Cardiac muscle cell (in vitro differentiated cells and primary cell): ENCODE data around the gene DLGAP1. TPM values are rescaled to one million over a fixed set of nuclear protein-coding genes. Genes with fewer than 3 reads are reported as not detected.
A peak's percentile ranks its signal among the peaks of the same experiment; 100 is the strongest.
"Not testable (repeated sequence)": the region's sequence is repeated elsewhere in the genome, so short reads cannot be mapped to it uniquely, and the experiment has no call there.

Experiments used
- DNase-seq, 2 donors: peaks; one replicate each; pipeline versions ENCODE4 v3.0.0 to v3.0.0-alpha.2; 2010 to 2017; ENCODE audit warnings: low read depth in 1 of 2, low spot score in 1 of 2
- H3K27ac ChIP-seq: fragments of 200-600 bp; sonication (generic); 2 replicates; pipeline ENCODE4 v1.5.1; 2016
- H3K27me3 ChIP-seq: fragments of 200-600 bp; sonication (generic); 2 replicates; pipeline ENCODE4 v1.6.0; 2016; ENCODE audit warnings: control low read depth
- H3K36me3 ChIP-seq: fragments of 200-600 bp; sonication (generic); 2 replicates; pipeline ENCODE4 v1.5.1; 2016; ENCODE audit warnings: control low read depth
- H3K4me1 ChIP-seq: fragments of 200-600 bp; sonication (generic); 2 replicates; pipeline ENCODE4 v1.8.1; 2017; ENCODE audit warnings: low read depth, mild to moderate bottlenecking, mixed run types
- H3K4me3 ChIP-seq: fragments of 200-600 bp; sonication (generic); 2 replicates; pipeline ENCODE4 v1.5.1; 2016; ENCODE audit warnings: mild to moderate bottlenecking
- H3K9me3 ChIP-seq: fragments of 200-600 bp; sonication (generic); 2 replicates; pipeline ENCODE4 v1.5.1; 2017; ENCODE audit warnings: low read depth, mild to moderate bottlenecking, control low read depth
- polyA plus RNA-seq: library from polyadenylated mRNA; unstranded; fragments of >200 nt; fragmentation: Nextera tagmentation; extraction: Ambion mirVana; gene quantifications from 2 replicates; pipeline ENCODE4 v1.2.1, GENCODE V29; 2016
- total RNA-seq: library from RNA; depleted of rRNA; stranded (reverse); fragments of >200 nt; gene quantifications from 2 replicates; pipeline ENCODE4 v1.2.3, GENCODE V29; 2016
- TF ChIP-seq, protein P1 (sequence below): IDR thresholded peaks from 2 replicates; pipeline ENCODE4 v1.5.1; 2012; ENCODE audit warnings: low read depth, mild to moderate bottlenecking, low read length

Gene DLGAP1
- total and polyA plus RNA-seq, 2 experiments from 2014 or later, result 2.5 to 7.9 TPM

DNA sequence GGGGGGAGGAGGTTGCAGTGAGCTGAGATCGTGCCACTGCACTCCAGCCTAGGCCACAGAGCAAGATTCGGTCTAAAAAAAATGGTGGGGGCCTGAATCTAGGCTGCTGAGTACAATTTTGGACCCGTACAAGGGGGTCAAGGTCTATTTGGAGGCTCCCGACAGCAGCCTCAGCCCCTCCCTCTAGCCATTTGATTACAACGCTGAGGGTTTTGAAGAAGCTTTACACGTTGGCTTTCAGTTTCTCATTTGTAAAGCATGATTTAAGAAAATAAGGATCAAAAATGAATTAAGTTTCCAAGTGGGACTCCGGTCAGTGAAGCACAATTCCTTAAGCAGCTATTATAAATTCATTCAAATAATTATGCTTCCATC lies 871.2 kb downstream of the DLGAP1 start:
- no peak for DNase-seq
- Histone ChIP-seq H3K36me3 (no peaks in the 10 kb centered on the region), H3K27me3 (no peaks in the 10 kb centered on the region), H3K4me1 (peaks cover 3% of the 10 kb centered on the region), H3K27ac (no peak overlapping the region), H3K9me3 (no peaks in the 10 kb centered on the region), H3K4me3 (no peak overlapping the region)
- TF ChIP-seq, protein P1, sequence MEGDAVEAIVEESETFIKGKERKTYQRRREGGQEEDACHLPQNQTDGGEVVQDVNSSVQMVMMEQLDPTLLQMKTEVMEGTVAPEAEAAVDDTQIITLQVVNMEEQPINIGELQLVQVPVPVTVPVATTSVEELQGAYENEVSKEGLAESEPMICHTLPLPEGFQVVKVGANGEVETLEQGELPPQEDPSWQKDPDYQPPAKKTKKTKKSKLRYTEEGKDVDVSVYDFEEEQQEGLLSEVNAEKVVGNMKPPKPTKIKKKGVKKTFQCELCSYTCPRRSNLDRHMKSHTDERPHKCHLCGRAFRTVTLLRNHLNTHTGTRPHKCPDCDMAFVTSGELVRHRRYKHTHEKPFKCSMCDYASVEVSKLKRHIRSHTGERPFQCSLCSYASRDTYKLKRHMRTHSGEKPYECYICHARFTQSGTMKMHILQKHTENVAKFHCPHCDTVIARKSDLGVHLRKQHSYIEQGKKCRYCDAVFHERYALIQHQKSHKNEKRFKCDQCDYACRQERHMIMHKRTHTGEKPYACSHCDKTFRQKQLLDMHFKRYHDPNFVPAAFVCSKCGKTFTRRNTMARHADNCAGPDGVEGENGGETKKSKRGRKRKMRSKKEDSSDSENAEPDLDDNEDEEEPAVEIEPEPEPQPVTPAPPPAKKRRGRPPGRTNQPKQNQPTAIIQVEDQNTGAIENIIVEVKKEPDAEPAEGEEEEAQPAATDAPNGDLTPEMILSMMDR, result no peak

DNA sequence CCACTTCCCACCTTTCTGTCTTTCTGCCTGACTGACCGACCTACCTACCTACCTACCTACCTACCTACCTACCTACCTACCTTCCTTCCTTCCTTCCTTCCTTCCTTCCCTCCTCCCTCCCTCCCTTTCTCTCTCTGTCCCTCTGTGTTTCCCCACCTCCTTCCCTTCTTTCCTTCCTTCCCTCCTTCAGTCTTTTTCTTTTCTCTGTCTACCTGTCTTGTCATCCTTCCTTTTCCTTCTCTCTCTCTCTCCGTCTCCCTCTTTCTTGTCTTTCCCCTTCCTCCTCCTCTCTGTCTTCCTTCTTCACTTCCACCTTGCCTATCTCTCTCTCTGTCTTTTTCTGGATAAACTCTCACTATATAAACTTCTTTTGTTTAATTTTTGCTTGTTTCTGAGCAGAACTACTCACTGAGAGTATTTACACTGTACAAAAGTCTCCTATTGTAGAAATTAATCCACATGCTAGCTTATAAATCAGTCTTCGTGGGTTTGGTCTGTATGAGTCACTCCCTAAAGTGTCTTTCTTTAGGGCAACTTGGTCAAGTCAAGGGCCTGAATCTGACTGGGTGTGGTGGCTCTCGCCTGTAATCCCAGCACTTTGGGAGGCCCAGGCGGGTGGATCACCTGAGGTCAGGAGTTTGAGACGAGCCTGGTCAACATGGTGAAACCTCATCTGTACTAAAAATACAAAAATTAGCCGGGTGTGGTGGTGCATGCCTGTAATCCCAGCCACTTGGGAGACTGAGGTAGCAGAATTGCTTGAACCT lies 871.8 kb downstream of the DLGAP1 start:
- not testable (repeated sequence) for DNase-seq, H3K4me1 ChIP-seq, H3K27me3 ChIP-seq, H3K36me3 ChIP-seq, H3K4me3 ChIP-seq, H3K9me3 ChIP-seq, H3K27ac ChIP-seq

DNA sequence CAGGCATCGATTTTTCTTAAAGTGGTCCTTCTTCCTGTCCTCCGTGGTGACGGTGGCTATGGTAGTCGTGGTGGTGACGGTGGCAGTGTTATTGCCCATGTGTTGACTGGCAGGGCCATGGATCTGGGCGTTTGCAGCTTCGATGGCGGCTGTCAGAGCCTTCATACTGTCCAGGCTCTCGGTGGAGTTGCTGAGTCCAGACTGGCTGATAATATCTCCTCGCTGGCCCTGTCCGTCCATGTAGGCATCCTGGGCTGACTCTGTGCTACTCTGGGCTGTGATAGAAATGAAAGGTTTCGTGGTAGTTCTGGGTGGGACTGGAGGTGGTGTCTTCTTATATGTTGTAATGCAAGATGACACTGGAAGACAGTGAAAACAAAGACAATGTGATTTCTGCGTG lies 873.2 kb downstream of the DLGAP1 start:
- TF ChIP-seq, protein P1, result no peak
- H3K9me3 ChIP-seq, result no peaks in the 10 kb centered on the region
- no peak for DNase-seq
- H3K27me3 ChIP-seq, result no peaks in the 10 kb centered on the region
- H3K4me3 ChIP-seq, result no peak overlapping the region
- H3K36me3 ChIP-seq, result no peaks in the 10 kb centered on the region
- peaks cover 3% of the 10 kb centered on the region for H3K4me1 ChIP-seq
- no peak overlapping the region for H3K27ac ChIP-seq

DNA sequence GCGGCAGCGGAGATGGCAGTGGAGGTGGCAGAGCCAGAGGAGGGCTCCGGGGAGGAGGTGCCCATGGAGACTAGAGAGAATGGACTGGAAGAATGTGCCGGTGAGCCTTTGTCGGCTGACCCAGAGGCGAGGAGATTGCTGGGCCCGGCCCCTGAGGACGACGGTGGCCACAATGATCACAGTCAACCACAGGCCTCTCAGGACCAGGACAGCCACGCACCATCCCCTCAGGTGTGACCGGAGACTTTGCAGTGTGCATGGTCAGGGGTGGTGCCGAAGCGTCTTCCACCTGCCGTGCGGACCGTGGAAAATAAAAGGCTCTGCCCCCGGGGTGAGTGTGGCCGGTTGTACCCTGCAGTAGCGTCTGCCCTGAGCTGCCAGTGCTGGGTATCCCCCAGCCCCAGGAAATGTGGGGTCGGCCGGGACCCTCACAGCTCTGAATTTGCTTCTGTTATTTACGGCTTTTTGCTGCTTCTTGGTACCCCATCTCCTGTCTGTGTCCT lies 874.5 kb downstream of the DLGAP1 start:
- DNase-seq, H3K4me3 ChIP-seq, H3K4me1 ChIP-seq, H3K9me3 ChIP-seq, H3K27ac ChIP-seq, H3K36me3 ChIP-seq, H3K27me3 ChIP-seq: not testable (repeated sequence)

DNA sequence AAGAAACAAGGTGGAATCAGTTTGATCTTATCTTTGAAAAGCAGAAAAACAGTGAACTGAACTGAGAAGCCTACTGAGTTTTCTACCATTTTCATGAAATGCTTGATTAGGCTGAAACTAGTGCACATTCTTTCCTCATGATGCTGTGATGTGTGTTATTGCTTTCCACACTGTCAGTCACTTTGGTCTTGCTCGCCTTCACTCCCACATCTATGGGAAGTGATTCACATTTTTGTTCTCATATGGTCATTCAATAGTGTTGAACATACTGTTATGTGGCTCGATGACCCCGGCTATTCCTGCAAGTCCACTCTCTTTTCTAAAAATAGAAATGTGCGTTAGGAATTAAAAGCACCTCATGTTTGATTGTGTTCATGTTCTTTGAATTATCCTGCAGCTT lies 875.4 kb downstream of the DLGAP1 start:
- no peak overlapping the region for H3K27ac ChIP-seq
- no peaks in the 10 kb centered on the region for H3K27me3 ChIP-seq
- no peaks in the 10 kb centered on the region for H3K9me3 ChIP-seq
- no peak overlapping the region for H3K4me3 ChIP-seq
- TF ChIP-seq, protein P1, result no peak
- no peaks in the 10 kb centered on the region for H3K36me3 ChIP-seq
- H3K4me1 ChIP-seq, result peaks cover 3% of the 10 kb centered on the region
- DNase-seq, result peak in 1 of 2 donors; percentile 90

DNA sequence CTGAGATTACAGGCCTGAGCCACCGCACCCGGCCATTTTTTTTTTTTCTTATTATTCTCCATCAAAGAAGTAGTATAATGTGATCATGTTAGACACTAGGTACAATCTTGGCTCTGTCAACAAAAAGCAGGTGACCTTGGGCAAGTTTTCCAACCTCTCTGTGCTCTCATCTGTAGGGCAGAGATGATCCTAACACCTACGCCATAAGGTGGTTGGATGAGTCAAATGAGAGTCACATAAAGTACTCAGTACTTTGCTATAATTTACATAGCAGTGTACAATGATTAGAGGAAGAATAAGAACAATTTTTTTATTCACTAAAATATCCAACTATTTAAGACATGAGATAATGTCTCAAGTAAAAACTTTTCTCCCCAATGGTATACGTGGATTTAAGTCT lies 876.5 kb downstream of the DLGAP1 start:
- H3K4me1 ChIP-seq, result peaks cover 3% of the 10 kb centered on the region
- DNase-seq, result no peak
- H3K36me3 ChIP-seq, result no peaks in the 10 kb centered on the region
- H3K9me3 ChIP-seq, result no peaks in the 10 kb centered on the region
- no peak overlapping the region for H3K27ac ChIP-seq
- H3K27me3 ChIP-seq, result no peaks in the 10 kb centered on the region
- no peak overlapping the region for H3K4me3 ChIP-seq
- TF ChIP-seq, protein P1, result no peak
